ENCODE data around the gene DUSP6. TPM values are rescaled to one million over a fixed set of nuclear protein-coding genes. Genes with fewer than 3 reads are reported as not detected.

DUSP6 gene
- polyA plus RNA-seq, 1 donor, result 76.1 TPM

DNA sequence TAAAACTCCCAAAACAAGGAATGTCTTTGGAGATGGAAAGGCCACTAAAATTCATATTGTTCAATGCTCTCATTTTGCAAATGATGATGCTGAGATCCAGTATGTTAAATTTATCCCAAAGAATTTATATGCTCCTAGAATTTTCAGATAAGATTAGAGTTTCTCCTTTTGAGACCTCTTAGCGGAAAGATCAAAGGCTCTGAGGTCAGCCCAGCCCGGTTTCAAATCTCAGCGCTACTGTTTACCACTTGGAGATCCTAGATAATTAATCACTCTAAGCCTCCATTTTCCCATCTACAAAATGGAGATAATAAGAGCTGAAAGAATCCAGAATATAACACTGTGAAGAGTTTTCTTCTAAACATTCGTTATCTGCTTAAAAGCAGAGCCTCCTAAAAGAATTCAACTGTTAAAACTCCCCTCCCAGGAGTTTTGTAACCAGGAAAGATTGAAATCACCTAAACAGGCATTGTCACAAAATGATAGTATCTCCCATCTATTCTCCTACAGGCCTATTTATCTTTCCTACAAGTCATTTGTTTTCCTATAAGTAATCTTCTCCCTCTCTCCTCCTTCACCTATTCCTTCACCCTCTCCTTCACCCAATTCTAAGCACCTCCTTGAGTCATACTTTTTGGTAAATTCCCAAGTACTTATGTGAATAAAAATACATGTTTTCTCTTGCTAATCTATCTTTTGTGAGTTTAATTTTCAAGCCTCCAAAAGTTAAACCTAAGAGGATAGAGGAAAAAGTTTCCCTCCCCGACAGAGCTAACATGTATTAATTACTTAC, 16.7 kb downstream of the DUSP6 start:
- DNase-seq, result no peak

DNA sequence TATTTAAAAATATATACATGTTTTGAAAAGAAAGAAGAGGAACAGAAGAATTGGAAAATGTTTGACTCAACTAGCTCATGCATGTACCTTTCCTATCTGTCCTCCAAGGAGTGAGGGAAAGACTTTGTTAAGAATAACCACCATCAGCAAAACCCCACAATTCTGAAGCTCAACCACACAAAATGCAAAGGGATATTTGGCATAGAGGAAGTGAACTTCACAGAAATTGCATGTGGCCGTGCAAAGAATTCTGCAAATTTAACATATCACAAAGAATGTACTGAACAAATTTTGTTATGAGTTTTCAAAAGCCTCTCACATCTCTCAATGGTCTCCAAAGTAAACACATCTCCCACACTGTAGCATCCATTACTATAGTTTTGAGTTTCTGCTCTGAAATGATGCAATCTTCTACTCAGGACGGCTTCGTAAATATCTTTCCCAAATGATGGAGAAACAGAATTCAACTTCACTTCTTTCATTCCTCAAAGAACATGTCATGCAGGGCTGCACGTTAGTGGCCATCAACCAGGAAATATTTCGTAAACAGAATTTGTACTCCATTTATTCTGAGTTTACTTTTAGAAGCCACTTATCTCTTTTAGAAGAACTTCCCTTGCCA, 17.6 kb downstream of the DUSP6 start:
- DNase-seq, result no peak

DNA sequence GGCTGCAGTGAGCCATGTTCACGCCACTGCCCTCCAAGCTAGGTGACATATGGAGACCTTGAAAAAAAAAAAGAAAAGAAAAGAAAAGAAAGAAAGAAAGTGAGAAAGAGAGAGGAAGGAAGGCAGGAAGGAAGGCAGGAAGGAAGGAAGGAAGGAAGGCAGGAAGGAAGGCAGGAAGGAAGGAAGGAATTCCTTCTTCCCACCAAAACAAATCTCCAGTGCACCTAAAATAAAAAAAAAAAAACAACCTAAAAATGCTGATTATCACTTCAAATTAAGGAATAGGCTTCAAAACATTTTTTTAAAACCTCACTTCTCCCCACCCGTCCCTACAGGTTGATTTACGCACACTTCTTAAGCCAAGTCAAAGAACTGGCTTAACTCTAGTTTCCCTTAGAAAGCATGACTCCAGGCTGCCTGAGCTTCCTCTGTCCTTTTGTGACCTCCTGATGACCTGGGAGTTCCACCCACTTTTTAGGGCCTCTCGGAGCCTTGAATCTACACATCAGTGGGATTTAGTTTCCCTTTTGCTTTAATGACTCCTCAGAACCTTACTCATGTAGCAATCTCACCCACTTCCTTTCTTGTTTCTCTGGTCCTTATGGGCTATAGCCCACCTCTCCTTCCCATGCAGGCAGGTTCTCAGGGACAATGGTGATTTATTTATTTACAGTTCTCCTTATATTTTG, 18.6 kb downstream of the DUSP6 start:
- DNase-seq, result no peak

- DNase-seq, result no peak
These were observed 23.9 kb downstream of the DUSP6 start for GRCh38 chr12:89328151-89329030.

- DNase-seq, result no peak
These were observed 24.7 kb downstream of the DUSP6 start for GRCh38 chr12:89327486-89328094.

DNA sequence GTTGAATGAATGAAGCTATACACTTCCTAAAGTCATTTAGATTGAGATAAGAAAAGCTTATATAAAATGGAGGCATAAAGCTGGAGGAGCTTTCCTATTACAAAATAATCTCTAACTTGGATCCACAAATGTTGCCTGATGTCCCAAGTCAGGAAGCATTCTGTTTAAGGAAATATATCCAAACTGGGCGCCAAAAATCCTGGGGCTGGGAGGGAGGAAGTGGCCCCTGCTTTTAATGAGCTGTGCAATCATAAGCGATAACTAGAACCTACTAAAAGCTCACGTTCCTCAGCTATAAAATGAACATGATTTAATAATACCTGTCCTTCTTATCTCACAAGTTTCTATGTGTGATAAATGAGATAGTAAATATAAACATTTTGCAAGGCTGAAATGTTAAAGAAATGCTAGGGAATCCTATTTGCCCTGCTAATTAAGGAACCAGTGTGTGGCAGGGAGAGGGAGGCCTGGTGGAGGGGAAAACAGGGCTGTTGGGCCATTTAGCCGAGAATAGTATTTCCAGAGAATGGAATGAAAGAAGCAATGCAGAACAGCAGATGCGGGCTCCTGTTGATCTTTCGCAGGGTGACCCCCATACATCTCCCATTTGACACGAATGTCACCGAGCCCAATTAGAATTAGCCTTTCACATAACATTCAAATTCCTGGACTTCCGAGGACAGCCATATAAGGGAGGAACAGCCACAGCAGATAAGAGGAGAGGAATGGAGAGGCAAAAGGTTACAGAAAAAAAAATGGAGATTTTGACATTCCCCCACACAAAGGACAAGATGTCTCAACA, 25.9 kb downstream of the DUSP6 start:
- DNase-seq, result no peak

GRCh38 chr12:89325495-89325894, 26.8 kb downstream of the DUSP6 start:
- DNase-seq, result no peak

- DNase-seq, result no peak
These were observed 27.9 kb downstream of the DUSP6 start for GRCh38 chr12:89324437-89324836.

DNA sequence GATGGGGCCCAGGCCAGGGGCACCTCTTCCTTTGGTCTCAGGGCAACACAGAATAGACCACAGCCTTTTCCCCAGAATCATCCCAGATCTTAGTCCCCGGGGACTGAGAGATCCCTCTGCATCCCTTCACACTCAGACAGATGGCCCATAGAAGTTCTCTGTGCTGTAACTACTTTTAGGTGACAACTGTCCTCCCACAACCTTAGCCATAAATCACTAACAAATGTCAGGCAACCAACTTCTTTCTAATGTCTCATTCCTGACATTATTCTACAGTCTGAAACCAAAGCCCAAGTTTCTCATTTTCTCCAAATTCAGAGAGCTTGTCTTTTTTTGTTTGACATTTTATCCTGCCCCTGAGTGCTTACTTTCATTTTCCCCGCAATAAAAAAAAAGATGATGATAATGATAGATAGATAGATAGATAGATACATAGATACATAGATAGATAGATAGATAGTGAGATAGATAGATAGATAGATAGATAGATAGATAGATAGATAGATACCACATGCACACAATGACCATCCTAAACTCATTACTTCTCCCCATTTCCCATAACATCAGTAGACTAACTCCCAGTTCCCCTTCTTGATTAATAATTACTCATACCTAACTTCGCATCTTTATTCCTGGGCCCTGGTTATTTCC, 28.6 kb downstream of the DUSP6 start:
- no peak for DNase-seq

DNA sequence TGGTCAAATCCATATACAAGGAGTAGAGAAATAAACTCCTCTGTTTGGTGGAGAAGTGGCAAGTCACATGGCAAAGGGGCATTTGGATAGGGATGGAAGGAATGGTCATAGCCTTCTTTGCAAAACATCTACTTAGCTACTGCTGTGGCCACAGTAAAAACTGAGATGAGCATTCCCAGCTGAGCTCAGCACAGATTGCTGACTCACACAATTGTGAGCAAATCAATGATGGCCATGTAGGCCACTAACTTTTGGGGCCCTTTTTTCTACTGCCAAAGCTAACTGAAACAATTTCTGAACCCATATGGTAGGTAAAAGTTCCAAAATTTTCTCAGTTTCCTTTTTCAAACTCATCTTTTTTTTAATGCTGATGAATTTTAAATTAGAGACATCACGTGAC, 31.6 kb downstream of the DUSP6 start:
- DNase-seq, result no peak

- DNase-seq, result no peak
These were observed 32.7 kb downstream of the DUSP6 start for GRCh38 chr12:89319606-89320005.

DNA sequence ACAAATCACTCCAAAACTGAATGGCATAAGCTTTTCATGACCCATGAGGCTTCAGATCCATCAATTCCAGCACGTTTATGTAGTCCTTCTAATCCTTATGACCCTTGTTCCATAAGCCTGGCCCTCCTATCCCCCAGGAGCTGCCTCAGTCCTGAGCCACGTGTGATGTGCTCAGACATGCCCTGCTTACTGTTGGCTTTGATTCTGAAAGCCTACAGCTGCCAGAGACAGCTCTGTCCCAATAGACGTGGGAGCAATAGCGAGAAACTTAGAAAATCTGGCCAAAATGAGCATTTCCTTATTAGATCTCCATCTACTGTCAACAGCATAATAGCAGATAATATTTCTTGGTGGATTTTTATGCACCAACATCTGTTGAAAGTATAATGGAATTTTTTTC, 33.2 kb downstream of the DUSP6 start:
- no peak for DNase-seq

DNA sequence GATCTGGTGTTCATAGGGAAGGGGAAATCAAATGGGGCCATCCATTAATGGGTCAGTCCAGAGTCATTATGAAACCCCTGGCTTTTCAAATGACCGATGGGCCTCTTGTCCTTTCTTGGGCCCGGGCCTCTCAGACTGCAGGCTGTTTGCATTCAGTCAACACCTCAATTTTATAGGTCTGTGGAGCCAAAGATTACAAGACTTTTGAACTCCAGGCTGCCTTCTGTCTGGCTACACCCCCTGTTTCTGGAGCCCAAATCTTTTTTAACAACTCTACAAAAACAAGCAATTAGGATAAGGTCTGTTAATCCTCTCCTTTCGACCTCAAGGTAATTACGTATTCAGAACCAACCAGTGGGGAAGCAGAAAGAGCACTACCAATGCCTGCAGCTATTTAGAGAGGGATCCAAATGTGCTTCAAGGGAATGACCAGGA, 35.6 kb downstream of the DUSP6 start:
- DNase-seq, result no peak

GRCh38 chr12:89314060-89314761, 38.1 kb downstream of the DUSP6 start:
- DNase-seq, result no peak

GRCh38 chr12:89311703-89312293, 40.5 kb downstream of the DUSP6 start:
- DNase-seq, result no peak

- DNase-seq, result no peak
These were observed 42.5 kb downstream of the DUSP6 start for GRCh38 chr12:89309815-89310214.

DNA sequence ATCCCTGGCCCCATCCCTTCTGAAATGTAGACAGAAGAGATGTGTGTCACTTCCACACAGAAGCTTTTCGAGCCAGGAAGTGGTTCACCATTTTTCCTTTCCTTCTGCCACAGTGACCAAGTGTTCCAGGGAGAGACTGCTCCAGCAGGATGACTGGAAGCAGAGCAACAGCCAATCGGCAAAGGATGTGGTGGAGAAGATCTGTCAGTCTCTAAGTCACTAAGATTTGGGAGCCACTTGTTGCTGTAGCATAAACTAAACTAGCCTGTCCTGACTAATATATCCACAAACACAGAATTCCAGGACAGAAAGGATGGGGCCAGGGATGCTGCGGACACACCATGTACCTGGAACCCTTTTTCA, 42.9 kb downstream of the DUSP6 start:
- no peak for DNase-seq

DNA sequence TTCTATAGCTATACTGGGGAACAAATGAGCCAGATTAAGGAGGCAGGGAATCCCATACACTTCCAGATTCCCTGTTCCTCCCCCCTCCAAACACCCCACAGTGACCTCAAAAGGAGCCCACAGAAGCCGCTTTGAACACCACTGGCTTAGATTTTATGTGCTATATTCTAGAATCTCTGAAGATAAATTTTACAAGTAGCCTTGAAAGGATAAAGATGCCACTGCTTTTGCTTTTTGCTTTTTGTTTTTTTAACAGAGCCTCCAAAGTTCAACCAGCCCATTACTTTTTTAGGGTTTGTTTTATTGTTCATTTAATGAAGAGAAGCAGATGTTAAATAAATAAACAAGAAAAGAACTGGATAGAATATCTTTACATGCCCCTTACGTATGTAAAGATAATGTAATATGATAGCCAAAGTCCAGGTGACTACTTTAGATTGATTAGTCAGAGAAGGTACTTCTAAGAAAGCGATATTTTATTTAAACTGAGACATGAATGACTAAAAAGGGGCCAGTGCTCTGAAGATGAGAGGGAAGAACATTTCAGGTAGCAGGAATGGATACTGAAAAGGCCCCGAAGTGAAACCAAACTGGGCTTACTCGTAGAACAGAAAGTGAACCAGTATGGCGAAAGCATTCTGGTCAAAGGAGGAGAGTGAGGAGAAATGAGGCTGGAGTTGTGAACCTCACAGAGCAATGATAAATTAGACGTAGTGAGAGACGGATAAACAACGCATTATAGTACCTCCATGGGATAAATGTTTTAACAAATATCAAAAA, 44.6 kb downstream of the DUSP6 start:
- DNase-seq, result no peak

Data from left kidney (tissue), 2 donors.